Upper lobe of left lung (tissue), 4 donors: ENCODE measurements around the gene UCK2.

ENCODE experiments used
- EP300 ChIP-seq, 4 donors: sonication (generic); formaldehyde crosslinking; IDR thresholded peaks; one replicate each; pipeline ENCODE4 v1.5.1; 2017; ENCODE audit warnings: antibody characterized with exemption in 4 of 4, control low read depth in 2 of 4
- POLR2A ChIP-seq, 4 donors: fragments of 450-650 bp; IDR thresholded peaks; one replicate each; pipeline ENCODE4 v1.5.1; 2016 to 2017; ENCODE audit warnings: antibody characterized with exemption in 4 of 4, mild to moderate bottlenecking in 2 of 4
- TF ChIP-seq, protein P1 (sequence below), 6 experiments: fragments of 450-650 bp in 4 of 6; fragments of 200-600 bp in 2 of 6; sonication (generic) in 2 of 6; IDR thresholded peaks; one replicate each; pipeline ENCODE4 v1.5.1; 2016 to 2019; ENCODE audit warnings: antibody characterized with exemption in 6 of 6

GRCh38 chr1:165911609-165912281 lies 84.3 kb downstream of the UCK2 start:
- TF ChIP-seq, protein P1, sequence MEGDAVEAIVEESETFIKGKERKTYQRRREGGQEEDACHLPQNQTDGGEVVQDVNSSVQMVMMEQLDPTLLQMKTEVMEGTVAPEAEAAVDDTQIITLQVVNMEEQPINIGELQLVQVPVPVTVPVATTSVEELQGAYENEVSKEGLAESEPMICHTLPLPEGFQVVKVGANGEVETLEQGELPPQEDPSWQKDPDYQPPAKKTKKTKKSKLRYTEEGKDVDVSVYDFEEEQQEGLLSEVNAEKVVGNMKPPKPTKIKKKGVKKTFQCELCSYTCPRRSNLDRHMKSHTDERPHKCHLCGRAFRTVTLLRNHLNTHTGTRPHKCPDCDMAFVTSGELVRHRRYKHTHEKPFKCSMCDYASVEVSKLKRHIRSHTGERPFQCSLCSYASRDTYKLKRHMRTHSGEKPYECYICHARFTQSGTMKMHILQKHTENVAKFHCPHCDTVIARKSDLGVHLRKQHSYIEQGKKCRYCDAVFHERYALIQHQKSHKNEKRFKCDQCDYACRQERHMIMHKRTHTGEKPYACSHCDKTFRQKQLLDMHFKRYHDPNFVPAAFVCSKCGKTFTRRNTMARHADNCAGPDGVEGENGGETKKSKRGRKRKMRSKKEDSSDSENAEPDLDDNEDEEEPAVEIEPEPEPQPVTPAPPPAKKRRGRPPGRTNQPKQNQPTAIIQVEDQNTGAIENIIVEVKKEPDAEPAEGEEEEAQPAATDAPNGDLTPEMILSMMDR (IDR thresholded peaks at IDR 0.05), result no peak
- TF ChIP-seq EP300 (IDR thresholded peaks at IDR 0.05) (no peak), POLR2A (IDR thresholded peaks at IDR 0.05) (no peak)
